DND-41 (cell line): ENCODE results near the gene WIPF3.

ENCODE experiments used
- ATAC-seq: fragments of 200-7000 bp; cut with Tn5 transposase; 3 replicates; pipeline ENCODE4 v1.9.1; 2021; ENCODE audit warnings: low read depth; ENCODE audit not compliant: insufficient read depth
- DNase-seq: peaks from one replicate; pipeline ENCODE4 v3.0.0-alpha.2; 2020
- H2AFZ ChIP-seq: 2 replicates; pipeline ENCODE4 v1.6.0; 2012; ENCODE audit warnings: low read depth, low read length
- H3K27ac ChIP-seq: 2 replicates; pipeline ENCODE4 v1.5.1; 2012; ENCODE audit warnings: low read length, inconsistent platforms
- H3K27me3 ChIP-seq: fragments of 200-600 bp; sonication (generic); 2 replicates; pipeline ENCODE4 v1.6.0; 2012; ENCODE audit warnings: low read length, mild to moderate bottlenecking, inconsistent platforms; ENCODE audit not compliant: insufficient read depth, poor library complexity
- H3K36me3 ChIP-seq: 2 replicates; pipeline ENCODE4 v1.5.1; 2012; ENCODE audit warnings: low read length, inconsistent platforms; ENCODE audit not compliant: insufficient read depth
- H3K4me1 ChIP-seq: 2 replicates; pipeline ENCODE4 v1.5.1; 2012; ENCODE audit warnings: mild to moderate bottlenecking, low read length; ENCODE audit not compliant: insufficient read depth
- H3K4me2 ChIP-seq: 2 replicates; pipeline ENCODE4 v1.6.0; 2012; ENCODE audit warnings: mild to moderate bottlenecking, moderate library complexity, low read length, inconsistent platforms; ENCODE audit not compliant: insufficient read depth
- H3K4me3 ChIP-seq, 2 experiments: fragments of 200-600 bp in 1 of 2; shearing (Covaris generic) in 1 of 2; 2 replicates each; pipeline ENCODE4 v1.5.1; 2012 to 2016; ENCODE audit warnings: inconsistent platforms in 2 of 2, low read length in 2 of 2, mild to moderate bottlenecking in 2 of 2, low read depth in 1 of 2, moderate library complexity in 1 of 2
- H3K79me2 ChIP-seq: 2 replicates; pipeline ENCODE4 v1.6.0; 2012; ENCODE audit warnings: low read length, inconsistent platforms; ENCODE audit not compliant: insufficient read depth
- H3K9ac ChIP-seq: 2 replicates; pipeline ENCODE4 v1.6.0; 2012; ENCODE audit warnings: low read depth, mild to moderate bottlenecking, inconsistent platforms, low read length, moderate library complexity
- H3K9me3 ChIP-seq: 2 replicates; pipeline ENCODE4 v1.5.1; 2012; ENCODE audit warnings: low read length, moderate library complexity, mild to moderate bottlenecking, inconsistent platforms; ENCODE audit not compliant: insufficient read depth, severe bottlenecking
- H4K20me1 ChIP-seq: 2 replicates; pipeline ENCODE4 v1.6.0; 2012; ENCODE audit warnings: low read length; ENCODE audit not compliant: insufficient read depth
- EZH2 ChIP-seq: IDR thresholded peaks from 3 replicates; pipeline ENCODE4 v1.6.1; 2012; ENCODE audit warnings: borderline replicate concordance, low read depth, mild to moderate bottlenecking, moderate library complexity, low read length, inconsistent platforms; ENCODE audit not compliant: severe bottlenecking
- TF ChIP-seq, protein P1 (sequence below): IDR thresholded peaks from 2 replicates; pipeline ENCODE4 v1.5.1; 2012; ENCODE audit warnings: borderline replicate concordance, low read length, moderate library complexity, mild to moderate bottlenecking; ENCODE audit not compliant: poor library complexity, severe bottlenecking; ENCODE audit errors: extremely low read depth

Gene WIPF3

DNA sequence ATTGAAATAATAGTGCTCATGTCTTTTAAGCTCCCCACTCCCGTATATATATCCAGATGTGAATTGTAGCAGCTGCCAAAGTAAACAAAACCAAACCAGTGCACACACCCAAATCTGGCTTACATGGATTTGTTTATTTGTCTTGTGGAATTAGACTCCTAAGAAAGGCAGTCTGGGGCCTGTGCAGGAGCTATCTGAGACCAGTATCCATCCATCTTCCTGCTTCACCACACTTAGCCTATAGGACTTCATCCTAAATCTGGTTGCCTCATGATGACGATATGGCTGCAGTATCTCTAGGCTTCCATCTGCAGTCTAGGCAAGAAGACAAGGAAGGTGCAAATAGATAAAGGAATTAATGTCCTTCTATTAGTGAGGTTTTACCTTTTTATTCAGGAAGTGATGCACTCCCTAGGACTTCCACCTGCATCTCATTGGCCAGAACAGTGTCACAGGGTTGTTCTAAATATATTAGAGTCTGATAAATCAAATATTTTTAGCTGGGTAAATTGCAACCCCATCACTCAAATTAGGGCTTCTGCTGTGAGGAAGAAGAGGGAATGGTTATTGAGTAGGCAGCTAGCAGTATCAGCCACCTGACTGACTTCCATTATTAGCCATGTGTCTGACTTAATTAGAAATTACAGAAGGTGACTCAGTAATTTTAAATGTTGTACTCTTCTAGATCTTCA, 6.0 kb downstream of the WIPF3 start:
- Histone ChIP-seq H4K20me1 (no peaks in the 10 kb centered on the region), H3K4me2 (no peak overlapping the region), H3K9me3 (no peaks in the 10 kb centered on the region), H3K27me3 (peaks cover 26% of the 10 kb centered on the region), H3K79me2 (no peaks in the 10 kb centered on the region), H3K9ac (no peak overlapping the region), H3K4me3 (no peak overlapping the region), H3K4me1 (no peaks in the 10 kb centered on the region), H2AFZ (no peak overlapping the region), H3K27ac (no peak overlapping the region), H3K36me3 (no peaks in the 10 kb centered on the region)
- no peak for TF ChIP-seq EZH2
- TF ChIP-seq, protein P1, sequence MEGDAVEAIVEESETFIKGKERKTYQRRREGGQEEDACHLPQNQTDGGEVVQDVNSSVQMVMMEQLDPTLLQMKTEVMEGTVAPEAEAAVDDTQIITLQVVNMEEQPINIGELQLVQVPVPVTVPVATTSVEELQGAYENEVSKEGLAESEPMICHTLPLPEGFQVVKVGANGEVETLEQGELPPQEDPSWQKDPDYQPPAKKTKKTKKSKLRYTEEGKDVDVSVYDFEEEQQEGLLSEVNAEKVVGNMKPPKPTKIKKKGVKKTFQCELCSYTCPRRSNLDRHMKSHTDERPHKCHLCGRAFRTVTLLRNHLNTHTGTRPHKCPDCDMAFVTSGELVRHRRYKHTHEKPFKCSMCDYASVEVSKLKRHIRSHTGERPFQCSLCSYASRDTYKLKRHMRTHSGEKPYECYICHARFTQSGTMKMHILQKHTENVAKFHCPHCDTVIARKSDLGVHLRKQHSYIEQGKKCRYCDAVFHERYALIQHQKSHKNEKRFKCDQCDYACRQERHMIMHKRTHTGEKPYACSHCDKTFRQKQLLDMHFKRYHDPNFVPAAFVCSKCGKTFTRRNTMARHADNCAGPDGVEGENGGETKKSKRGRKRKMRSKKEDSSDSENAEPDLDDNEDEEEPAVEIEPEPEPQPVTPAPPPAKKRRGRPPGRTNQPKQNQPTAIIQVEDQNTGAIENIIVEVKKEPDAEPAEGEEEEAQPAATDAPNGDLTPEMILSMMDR = no peak
- ATAC-seq = no peak
- no peak for DNase-seq

DNA sequence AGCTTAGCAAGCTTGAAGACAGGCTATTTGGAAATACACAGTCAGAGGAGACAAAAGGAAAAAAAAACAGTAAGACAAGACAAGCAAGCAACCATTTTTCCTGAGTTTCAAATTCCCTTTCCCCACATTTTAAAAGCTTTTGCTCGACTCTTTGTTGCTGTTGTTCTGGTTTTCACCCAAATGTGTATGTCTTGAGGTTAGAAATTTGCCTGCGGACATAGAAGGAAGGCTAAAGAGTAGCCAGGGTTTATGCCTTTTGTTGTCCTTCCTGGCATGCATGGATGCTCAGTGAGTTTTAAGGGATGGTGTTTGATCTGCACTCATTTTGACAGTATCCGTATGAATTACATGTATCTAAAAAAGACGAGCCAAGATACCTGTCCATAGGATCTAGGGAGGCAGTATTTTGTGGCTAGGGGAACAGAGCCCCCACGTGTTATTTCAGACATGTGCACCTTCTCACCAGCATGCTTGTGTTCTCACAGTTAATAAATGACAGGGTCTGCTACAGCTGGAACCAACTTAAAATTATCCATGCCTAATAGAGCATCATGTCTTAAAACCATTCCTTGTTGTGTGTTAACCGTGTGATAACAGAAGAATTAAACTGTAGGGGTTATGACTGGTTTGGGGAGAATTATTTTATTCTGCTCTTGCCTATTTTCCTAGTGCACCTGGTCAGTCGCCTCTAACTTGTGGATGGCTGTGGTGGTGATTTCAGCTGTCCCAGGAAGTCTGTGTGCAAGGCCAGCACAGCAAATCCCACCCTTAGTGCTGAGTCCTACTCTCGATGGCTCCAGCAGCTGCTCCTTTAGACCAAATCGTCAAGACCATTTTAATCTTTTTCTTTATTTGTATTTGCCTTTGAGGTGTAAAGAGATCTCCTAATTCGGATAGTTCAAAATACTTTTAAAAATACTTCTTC, 9.1 kb downstream of the WIPF3 start:
- ATAC-seq (no peak), DNase-seq (no peak)
- Histone ChIP-seq H3K27me3 (peaks cover 17% of the 10 kb centered on the region), H3K4me1 (no peaks in the 10 kb centered on the region), H2AFZ (no peak overlapping the region), H3K4me2 (no peak overlapping the region), H3K79me2 (no peaks in the 10 kb centered on the region), H3K36me3 (no peaks in the 10 kb centered on the region), H3K9me3 (no peaks in the 10 kb centered on the region), H3K27ac (no peak overlapping the region), H3K4me3 (no peak overlapping the region), H3K9ac (no peak overlapping the region), H4K20me1 (no peaks in the 10 kb centered on the region)
- no peak for TF ChIP-seq EZH2
- TF ChIP-seq, protein P1 = no peak

DNA sequence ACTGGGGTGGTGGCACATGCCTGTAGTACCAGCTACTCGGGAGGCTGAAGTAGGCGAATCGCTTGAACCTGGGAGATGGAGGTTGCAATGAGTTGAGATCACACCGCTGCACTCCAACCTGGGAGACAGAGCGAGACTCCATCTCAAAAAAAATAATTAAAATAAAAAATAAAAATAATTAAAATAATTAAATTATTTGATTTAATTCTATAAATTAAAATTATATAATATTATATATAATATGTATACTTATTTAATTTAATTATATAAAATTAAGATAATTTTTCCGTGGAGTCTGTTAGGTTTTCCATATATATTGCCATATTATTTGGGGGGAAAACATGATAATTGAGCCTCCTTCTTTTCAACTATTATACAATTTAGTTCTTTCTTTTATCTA, 12.0 kb downstream of the WIPF3 start:
- H3K9ac ChIP-seq = no peak overlapping the region
- no peaks in the 10 kb centered on the region for H4K20me1 ChIP-seq
- H3K79me2 ChIP-seq = no peaks in the 10 kb centered on the region
- peaks cover 16% of the 10 kb centered on the region for H3K27me3 ChIP-seq
- H3K4me1 ChIP-seq = no peaks in the 10 kb centered on the region
- no peak overlapping the region for H2AFZ ChIP-seq
- no peak for ATAC-seq
- H3K9me3 ChIP-seq = no peaks in the 10 kb centered on the region
- TF ChIP-seq, protein P1 = no peak
- TF ChIP-seq EZH2 = no peak
- no peak overlapping the region for H3K4me2 ChIP-seq
- H3K36me3 ChIP-seq = no peaks in the 10 kb centered on the region
- DNase-seq = no peak
- H3K4me3 ChIP-seq = no peak overlapping the region
- no peak overlapping the region for H3K27ac ChIP-seq
